Stimulated activated CD4-positive, alpha-beta T cell treated with anti-CD3 and anti-CD28 coated beads, Interleukin-4, amount 100 ng/mL, for 24 hours (primary cell): ENCODE data around the gene MZB1.
"Not testable (repeated sequence)": the region's sequence is repeated elsewhere in the genome, so short reads cannot be mapped to it uniquely, and the experiment has no call there.

Source experiments
- DNase-seq: peaks from one replicate; pipeline ENCODE4 v3.0.0-alpha.2; 2020

MZB1 gene

GRCh38 chr5:139391570-139392323, 2.0 kb upstream of the MZB1 start:
- DNase-seq = no peak

- no peak for DNase-seq
Measured at GRCh38 chr5:139390639-139391569, 1.2 kb upstream of the MZB1 start.

DNA sequence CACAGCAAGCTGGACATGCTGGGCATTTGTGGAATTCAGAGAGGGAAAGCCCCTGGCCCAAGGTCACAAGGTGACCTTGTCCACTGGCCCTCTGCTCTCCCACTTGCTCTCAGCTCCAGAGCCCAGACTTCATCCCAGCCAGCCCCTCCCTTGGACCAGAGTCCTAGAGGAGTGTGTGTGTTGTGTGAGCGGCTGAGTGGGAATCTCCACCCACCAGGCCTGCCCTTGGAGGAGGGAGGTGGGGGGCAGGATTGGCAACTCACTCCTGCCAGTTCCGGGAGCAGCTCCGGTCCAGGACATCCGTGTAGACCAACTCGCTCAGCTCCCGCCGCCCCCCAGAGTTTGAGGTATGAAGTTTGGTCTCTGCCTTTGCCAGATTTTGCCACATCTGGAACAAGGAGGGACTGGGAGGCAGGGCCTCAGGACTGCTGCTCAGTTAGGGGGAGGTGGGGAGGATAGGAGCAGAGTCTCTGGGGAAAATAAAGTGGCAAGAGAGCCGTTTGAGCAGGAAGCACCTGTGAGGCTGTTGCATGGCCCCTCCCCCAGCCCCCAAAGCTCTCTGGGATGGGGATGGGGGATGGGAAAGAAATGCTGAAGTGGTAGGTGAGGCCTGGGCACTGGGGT, 1.4 kb downstream of the MZB1 start:
- DNase-seq = no peak

GRCh38 chr5:139387611-139388197, 2.0 kb downstream of the MZB1 start:
- no peak for DNase-seq

- DNase-seq = not testable (repeated sequence)
Measured at GRCh38 chr5:139386956-139387355, 2.8 kb downstream of the MZB1 start.

DNA sequence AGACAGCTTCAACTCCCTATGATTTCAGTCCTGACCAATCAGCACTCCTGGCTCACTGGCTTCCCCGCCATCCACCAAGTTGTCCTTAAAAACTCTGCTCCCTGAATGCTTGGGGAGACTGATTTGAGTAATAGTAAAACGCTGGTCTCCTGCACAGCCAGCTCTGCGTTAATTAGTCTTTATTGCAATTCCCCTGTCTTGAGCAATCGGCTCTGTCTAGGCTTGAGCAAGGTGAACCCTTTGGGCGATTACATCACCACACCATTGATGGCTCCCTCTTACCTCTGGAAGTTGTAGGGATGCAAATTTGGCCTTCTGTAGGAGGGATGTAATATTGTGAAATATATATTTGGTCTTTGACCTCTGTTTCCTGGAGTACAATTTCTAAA, 3.7 kb downstream of the MZB1 start:
- no peak for DNase-seq

DNA sequence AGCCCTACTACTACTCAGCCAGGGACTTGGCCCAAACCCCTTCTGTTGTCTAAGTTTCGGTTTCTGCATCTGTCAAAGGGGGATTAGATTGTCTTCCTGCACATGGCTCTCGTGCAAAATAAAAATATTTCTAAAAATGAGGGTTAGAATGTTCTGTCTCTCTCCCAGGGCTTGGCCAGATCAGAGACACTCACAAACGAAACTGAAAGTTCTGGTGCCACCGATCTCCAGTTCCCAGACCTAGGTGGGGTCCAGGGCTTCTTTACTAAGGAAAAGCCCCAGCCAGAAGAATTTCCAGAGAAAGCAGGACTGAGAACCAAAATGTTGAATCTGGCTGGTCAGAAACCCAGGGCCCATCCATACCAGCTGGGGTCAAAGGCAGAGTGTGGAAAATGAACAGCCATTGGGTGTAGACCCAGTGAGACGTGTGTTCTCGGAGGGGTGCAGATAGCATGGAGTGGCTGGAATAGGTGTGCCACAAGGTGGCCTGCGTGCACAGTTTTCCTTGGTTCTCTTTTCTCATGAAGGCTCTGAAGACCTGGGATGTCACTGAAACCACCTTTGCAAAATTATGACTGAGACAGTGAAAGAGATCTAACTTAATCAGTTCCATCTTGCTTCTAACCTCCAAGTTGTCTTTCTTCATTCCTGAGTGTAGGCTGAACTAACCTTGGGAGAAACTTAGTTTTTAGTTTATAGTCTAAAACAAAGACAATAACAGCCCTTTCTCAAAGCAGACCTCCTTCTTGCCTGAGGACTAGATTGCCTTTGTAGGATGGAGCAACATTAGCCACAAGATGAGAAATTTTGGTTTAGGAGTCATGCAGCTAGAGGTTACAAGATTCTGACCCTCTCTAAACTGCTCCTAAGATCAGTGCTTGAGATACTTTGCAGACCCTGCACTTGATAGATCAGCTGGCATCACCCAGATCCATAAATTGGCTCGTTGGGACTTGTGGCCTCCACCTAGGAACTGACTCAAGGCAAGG, 4.4 kb downstream of the MZB1 start:
- no peak for DNase-seq

GRCh38 chr5:139384591-139385051, 5.1 kb downstream of the MZB1 start:
- DNase-seq = no peak

GRCh38 chr5:139383993-139384590, 5.6 kb downstream of the MZB1 start:
- DNase-seq = no peak

GRCh38 chr5:139383275-139383992, 6.3 kb downstream of the MZB1 start, which contains the start of gene SLC23A1:
SLC23A1 (minus strand) TSS chr5:139383297; CDS start chr5:139383253, 44 bp downstream.
- no peak for DNase-seq

DNA sequence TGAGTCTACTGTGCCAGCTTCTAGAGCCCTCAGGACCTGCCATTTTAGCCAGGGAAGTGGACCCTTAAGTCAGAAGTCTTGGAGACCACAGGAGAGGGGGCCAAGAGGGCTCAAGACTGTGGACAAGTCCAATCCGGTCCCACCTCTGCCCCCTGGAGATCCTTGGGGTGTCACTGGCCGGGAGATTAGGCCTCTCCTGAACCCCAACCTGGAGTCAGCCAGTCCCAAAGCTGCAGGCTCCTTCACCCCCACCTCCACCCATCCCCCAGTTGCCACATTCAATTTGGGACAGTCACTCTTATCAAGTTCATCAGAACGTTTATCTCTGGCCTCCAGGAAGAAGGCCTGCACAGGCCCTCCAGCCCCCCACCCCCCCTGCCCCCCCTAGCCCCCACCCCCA, 6.9 kb downstream of the MZB1 start:
- no peak for DNase-seq

GRCh38 chr5:139381837-139382761, 7.6 kb downstream of the MZB1 start:
- DNase-seq = no peak

DNA sequence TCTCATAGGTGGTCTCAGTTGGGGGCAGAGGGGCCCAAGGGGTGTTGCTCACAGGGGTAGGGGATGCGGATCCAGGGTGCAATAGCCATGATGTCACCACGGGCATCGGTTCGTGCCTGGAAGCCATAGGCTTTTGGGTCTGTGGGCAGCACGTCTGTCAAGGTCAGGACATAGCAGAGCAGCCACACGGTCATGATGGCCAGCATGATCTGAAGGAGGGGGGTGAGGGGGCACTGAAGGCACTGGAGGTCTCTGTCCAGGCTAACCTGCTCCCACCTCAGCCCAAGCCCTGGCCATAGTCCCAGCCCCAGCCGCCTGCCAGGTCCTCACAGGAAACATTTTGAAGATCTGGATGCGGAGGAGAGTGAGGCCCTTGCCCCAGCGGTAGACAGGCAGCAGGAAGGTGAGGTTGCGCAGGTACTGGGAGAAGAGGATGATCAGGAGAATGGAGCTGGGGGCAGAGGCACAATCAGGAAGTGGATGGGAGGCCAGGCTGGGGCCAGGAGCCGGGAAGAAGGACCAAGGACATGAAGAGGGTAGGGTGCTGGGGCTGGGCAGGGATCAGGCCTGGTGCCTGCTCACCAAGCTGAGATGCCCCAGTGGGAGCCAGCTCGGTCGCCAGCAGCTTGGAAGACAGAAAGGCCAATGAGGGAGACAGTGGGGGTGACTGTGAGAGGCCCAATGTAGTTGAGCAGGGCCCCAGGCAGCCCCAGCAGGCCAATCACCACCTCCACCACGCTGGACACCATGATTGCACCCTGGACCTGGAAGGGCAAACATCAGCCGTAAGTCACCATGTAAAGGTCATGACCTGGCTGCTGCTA, 9.9 kb downstream of the MZB1 start:
- DNase-seq = no peak

- no peak for DNase-seq
Measured at GRCh38 chr5:139378941-139379361, 10.8 kb downstream of the MZB1 start.

DNA sequence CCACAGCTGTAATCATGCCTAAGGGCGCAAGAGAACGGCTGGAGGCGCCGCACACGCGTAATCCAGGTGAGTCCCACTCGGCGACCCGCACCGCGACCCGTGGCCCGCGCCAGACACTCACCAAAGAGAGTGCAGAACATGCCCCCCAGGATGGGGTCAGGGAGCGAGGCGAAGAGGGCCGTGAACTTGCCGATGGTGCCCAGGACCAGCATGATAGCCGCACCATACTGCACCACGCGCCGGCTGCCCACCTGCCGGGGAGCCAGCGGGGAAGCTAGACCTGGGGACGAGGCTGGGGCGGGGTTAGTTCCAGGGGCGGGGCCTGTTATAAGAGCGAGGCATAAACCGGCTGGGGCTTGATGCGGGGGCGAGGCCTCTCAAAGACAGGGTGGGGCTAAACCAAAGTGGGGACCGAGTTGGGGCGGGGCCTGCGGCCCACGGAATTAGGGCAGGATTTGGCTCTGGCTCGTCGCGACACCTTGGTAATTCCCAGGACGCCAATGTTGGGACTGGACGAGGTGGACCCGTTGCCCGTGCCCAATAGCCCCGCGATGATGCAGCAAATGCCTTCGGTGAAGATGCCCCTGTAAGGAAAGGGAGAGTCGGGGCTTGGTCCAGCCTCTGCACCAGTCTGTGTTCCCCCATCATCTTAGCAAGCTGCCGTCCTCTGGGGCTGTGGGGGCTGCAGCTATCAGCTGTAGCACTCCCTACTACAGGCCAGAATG, 11.4 kb downstream of the MZB1 start:
- no peak for DNase-seq

GRCh38 chr5:139377226-139377625, 12.5 kb downstream of the MZB1 start:
- no peak for DNase-seq

DNA sequence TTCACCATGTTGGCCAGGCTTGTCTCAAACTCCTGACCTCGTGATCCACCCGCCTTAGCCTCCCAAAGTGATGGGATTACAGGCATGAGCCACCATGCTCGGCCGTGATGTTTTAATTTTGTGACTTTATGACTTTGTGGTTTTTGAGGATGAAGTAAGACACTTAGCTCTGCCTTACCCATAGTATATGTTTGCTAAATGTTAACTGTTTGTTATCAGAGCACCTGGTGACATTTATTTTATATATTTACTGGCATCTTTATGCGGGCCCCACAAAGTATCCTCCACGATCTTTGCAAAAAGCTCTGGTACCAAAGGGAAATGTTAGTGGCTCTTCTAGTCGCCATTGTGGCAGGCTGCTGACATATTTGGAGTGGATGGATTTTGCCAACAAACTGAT, 13.3 kb downstream of the MZB1 start:
- DNase-seq = no peak

GRCh38 chr5:139374909-139375308, 14.8 kb downstream of the MZB1 start:
- DNase-seq = no peak
